HepG2 (cell line): Measurements from ENCODE around the gene ABHD12. TPM values are rescaled to one million over a fixed set of nuclear protein-coding genes. Genes with fewer than 3 reads are reported as not detected.

Source experiments
- CBX5 ChIP-seq: sonication (generic); formaldehyde crosslinking; IDR thresholded peaks from 2 replicates; pipeline ENCODE4 v1.4.0; 2020; ENCODE audit warnings: missing genetic modification reagents, borderline replicate concordance
- ETV5 ChIP-seq: IDR thresholded peaks from 2 replicates; pipeline ENCODE4 v1.6.1; 2018; ENCODE audit warnings: missing biosample characterization, missing genetic modification reagents, inconsistent platforms, borderline replicate concordance
- FIP1L1 ChIP-seq: fragments of 200-400 bp; formaldehyde crosslinking; IDR thresholded peaks from 2 replicates; pipeline ENCODE4 v1.6.1; 2018; ENCODE audit warnings: low read depth, mild to moderate bottlenecking, low read length, moderate library complexity, borderline replicate concordance; ENCODE audit not compliant: insufficient read depth
- GABPB1 ChIP-seq: IDR thresholded peaks from 2 replicates; pipeline ENCODE4 v1.6.1; 2016; ENCODE audit warnings: mild to moderate bottlenecking, missing genetic modification reagents, moderate library complexity, missing compliant biosample characterization
- HNF4A ChIP-seq: sonication (generic); formaldehyde crosslinking; IDR thresholded peaks from 2 replicates; pipeline ENCODE4 v1.4.0; 2020; ENCODE audit warnings: missing genetic modification reagents
- HNRNPLL ChIP-seq: fragments of 200-400 bp; formaldehyde crosslinking; IDR thresholded peaks from 2 replicates; pipeline ENCODE4 v1.6.1; 2017; ENCODE audit warnings: mild to moderate bottlenecking, low read depth, low read length; ENCODE audit not compliant: poor library complexity, severe bottlenecking
- MAZ ChIP-seq, 2 experiments: sonication (generic) in 1 of 2; formaldehyde crosslinking in 1 of 2; IDR thresholded peaks; 2 replicates each; pipeline versions ENCODE4 v1.5.0 to v1.6.1; 2012 to 2020; ENCODE audit warnings: low read depth in 2 of 2, mild to moderate bottlenecking in 2 of 2, borderline replicate concordance in 1 of 2, improper control_type of control experiment in 1 of 2, low read length in 1 of 2, missing genetic modification reagents in 1 of 2, moderate library complexity in 1 of 2
- MEIS2 ChIP-seq: sonication (generic); formaldehyde crosslinking; IDR thresholded peaks from 2 replicates; pipeline ENCODE4 v1.9.0; 2021; ENCODE audit warnings: mild to moderate bottlenecking, missing genetic modification reagents
- TOPORS ChIP-seq: sonication (generic); formaldehyde crosslinking; IDR thresholded peaks from 2 replicates; pipeline ENCODE4 v1.8.0; 2023; ENCODE audit warnings: mild to moderate bottlenecking, missing genetic modification reagents
- ZBTB38 ChIP-seq: sonication (generic); formaldehyde crosslinking; IDR thresholded peaks from 2 replicates; pipeline ENCODE4 v1.5.1; 2020; ENCODE audit warnings: mild to moderate bottlenecking, missing genetic modification reagents
- ZEB1 ChIP-seq: IDR thresholded peaks from 2 replicates; pipeline ENCODE4 v1.6.1; 2012; ENCODE audit warnings: mild to moderate bottlenecking, low read depth, inconsistent platforms; ENCODE audit not compliant: insufficient replicate concordance
- ZFP1 ChIP-seq: IDR thresholded peaks from 2 replicates; pipeline ENCODE4 v1.6.1; 2016
- ZNF333 ChIP-seq: sonication (generic); formaldehyde crosslinking; IDR thresholded peaks from 2 replicates; pipeline ENCODE4 v1.4.0; 2020; ENCODE audit warnings: mild to moderate bottlenecking, missing genetic modification reagents, borderline replicate concordance
- ZNF34 ChIP-seq: sonication (generic); formaldehyde crosslinking; IDR thresholded peaks from 2 replicates; pipeline ENCODE4 v1.4.0; 2020; ENCODE audit warnings: mild to moderate bottlenecking, missing genetic modification reagents, borderline replicate concordance
- ZNF547 ChIP-seq: sonication (generic); formaldehyde crosslinking; IDR thresholded peaks from 2 replicates; pipeline ENCODE4 v1.5.1; 2020; ENCODE audit warnings: mild to moderate bottlenecking, missing genetic modification reagents
- ZNF598 ChIP-seq: sonication (generic); formaldehyde crosslinking; IDR thresholded peaks from 2 replicates; pipeline ENCODE4 v1.5.1; 2020; ENCODE audit warnings: mild to moderate bottlenecking, missing genetic modification reagents, borderline replicate concordance
- ZNF678 ChIP-seq: sonication (generic); formaldehyde crosslinking; IDR thresholded peaks from 2 replicates; pipeline ENCODE4 v1.4.0; 2020; ENCODE audit warnings: mild to moderate bottlenecking, missing genetic modification reagents
- ZNF749 ChIP-seq: sonication (generic); formaldehyde crosslinking; IDR thresholded peaks from 2 replicates; pipeline ENCODE4 v1.8.0; 2022; ENCODE audit warnings: mild to moderate bottlenecking, missing genetic modification reagents, moderate library complexity, borderline replicate concordance
- polyA plus RNA-seq, 8 experiments: library from polyadenylated mRNA; depleted of rRNA in 3 of 8; stranded (reverse) in 7 of 8; unstranded in 1 of 8; fragments of >200 nt; fragmentation: Illumina TruSeq in 4 of 8; extraction: Trizol in 4 of 8; gene quantifications; 2 replicates each; pipeline versions ENCODE4 v1.2.1 to v1.2.3, GENCODE V29; 2011 to 2016; ENCODE audit warnings: low read depth in 4 of 8, missing spikeins in 1 of 8, mixed read lengths in 1 of 8; ENCODE audit not compliant: insufficient read depth in 1 of 8
- total RNA-seq, 5 experiments: library from RNA; depleted of rRNA; stranded (reverse); fragments of >200 nt; fragmentation: Illumina TruSeq; extraction: Trizol; gene quantifications; 2 replicates each; pipeline ENCODE4 v1.2.3, GENCODE V29; 2016; ENCODE audit warnings: low read depth in 1 of 5
- TF ChIP-seq, protein P1 (sequence below): sonication (generic); formaldehyde crosslinking; IDR thresholded peaks from 2 replicates; pipeline ENCODE4 v1.4.0; 2020; ENCODE audit warnings: missing genetic modification reagents, borderline replicate concordance
- TF ChIP-seq, protein P2 (sequence below): sonication (generic); formaldehyde crosslinking; IDR thresholded peaks from 2 replicates; pipeline ENCODE4 v1.8.1; 2023; ENCODE audit warnings: mild to moderate bottlenecking, missing genetic modification reagents, borderline replicate concordance
- TF ChIP-seq, protein P3 (sequence below): sonication (generic); formaldehyde crosslinking; IDR thresholded peaks from 2 replicates; pipeline ENCODE4 v1.4.0; 2020; ENCODE audit warnings: mild to moderate bottlenecking, missing genetic modification reagents
- TF ChIP-seq, protein P4 (sequence below): sonication (generic); formaldehyde crosslinking; IDR thresholded peaks from 2 replicates; pipeline ENCODE4 v1.8.1; 2023; ENCODE audit warnings: missing genetic modification reagents, mild to moderate bottlenecking, borderline replicate concordance

ABHD12 gene
- total and polyA plus RNA-seq, 2 of the 13 experiments (the other 11 are each of a cell fraction or from before 2014, with no cell fraction given) = 23.5 to 72.1 TPM

DNA sequence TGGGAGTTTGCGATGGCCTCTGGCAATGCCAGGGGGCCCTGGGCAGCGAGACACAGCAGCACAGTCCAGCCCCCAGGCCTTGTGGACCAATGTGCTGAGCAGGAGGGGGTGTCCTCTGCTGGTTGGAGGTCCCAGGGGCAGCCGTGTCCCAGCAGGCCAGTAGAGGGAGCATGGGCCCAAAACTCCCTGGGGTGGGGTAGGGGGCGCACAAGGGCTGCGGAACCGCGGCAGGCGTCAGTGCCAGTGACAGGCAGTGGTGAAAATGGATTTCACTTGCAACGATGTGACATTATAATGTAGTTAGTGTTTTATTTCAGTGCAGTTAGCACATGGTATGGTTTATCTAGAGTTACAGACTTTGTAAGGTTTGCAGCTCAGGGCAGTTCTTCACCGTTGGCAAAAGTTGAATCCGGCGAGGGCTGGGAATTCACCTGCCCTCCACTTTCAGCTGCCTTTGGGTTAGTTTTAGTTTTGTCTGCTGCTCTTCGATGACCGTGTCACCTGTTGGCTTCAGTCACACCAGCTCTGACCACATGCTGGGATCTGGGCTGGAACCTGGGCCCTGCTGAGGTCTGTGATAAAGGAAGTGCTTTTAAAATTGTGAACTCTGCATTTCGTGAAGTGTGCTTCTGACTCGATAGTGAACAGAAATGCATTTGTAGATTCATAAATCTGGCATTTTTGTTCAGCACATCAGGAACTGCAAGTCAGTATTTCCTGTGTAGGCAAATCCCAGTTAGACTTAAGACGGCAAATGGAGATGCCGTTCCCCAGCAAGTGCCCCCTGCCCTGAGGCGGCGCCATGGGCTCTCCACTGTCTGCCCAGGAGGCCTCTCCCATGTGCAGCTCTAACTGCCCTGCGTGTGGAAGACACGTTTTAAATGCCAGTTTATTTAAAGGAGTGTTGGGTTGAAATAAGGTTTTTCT is 95.9 kb downstream of the ABHD12 start (continued):
- TF ChIP-seq, protein P1, sequence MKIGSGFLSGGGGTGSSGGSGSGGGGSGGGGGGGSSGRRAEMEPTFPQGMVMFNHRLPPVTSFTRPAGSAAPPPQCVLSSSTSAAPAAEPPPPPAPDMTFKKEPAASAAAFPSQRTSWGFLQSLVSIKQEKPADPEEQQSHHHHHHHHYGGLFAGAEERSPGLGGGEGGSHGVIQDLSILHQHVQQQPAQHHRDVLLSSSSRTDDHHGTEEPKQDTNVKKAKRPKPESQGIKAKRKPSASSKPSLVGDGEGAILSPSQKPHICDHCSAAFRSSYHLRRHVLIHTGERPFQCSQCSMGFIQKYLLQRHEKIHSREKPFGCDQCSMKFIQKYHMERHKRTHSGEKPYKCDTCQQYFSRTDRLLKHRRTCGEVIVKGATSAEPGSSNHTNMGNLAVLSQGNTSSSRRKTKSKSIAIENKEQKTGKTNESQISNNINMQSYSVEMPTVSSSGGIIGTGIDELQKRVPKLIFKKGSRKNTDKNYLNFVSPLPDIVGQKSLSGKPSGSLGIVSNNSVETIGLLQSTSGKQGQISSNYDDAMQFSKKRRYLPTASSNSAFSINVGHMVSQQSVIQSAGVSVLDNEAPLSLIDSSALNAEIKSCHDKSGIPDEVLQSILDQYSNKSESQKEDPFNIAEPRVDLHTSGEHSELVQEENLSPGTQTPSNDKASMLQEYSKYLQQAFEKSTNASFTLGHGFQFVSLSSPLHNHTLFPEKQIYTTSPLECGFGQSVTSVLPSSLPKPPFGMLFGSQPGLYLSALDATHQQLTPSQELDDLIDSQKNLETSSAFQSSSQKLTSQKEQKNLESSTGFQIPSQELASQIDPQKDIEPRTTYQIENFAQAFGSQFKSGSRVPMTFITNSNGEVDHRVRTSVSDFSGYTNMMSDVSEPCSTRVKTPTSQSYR = peak; percentile 58; the same call in 1 of the 2 replicates
- TF ChIP-seq TOPORS (no peak), ZNF547 (CRISPR knock-in tag) (peak; percentile 73; the same call in 1 of the 2 replicates), FIP1L1 (0 out of 2 replicates have a peak, but pooled peaks have one; percentile 72), ZNF34 (CRISPR knock-in tag) (0 out of 2 replicates have a peak, but pooled peaks have one; percentile 31), ZBTB38 (CRISPR knock-in tag) (peak; percentile 95), CBX5 (CRISPR knock-in tag) (peak; percentile 79; the same call in 1 of the 2 replicates), ZNF678 (no peak), MAZ (IDR thresholded peaks at IDR 0.05; ENCODE audit: borderline replicate concordance, low read depth, low read length) (peak; percentile 90; the same call in 1 of the 2 replicates), MAZ (CRISPR knock-in tag; IDR thresholded peaks at IDR 0.05; ENCODE audit: low read depth) (peak; percentile 74; the same call in 1 of the 2 replicates), ZNF333 (CRISPR knock-in tag) (0 out of 2 replicates have a peak, but pooled peaks have one; percentile 43), ZNF749 (CRISPR knock-in tag) (0 out of 2 replicates have a peak, but pooled peaks have one; percentile 27), GABPB1 (CRISPR knock-in tag) (peak; percentile 63), HNRNPLL (peak; percentile 75), ZNF598 (CRISPR knock-in tag) (0 out of 2 replicates have a peak, but pooled peaks have one; percentile 48), ZEB1 (no peak), HNF4A (CRISPR knock-in tag) (no peak), ZFP1 (CRISPR knock-in tag) (0 out of 2 replicates have a peak, but pooled peaks have one; percentile 25), ETV5 (CRISPR knock-in tag) (peak; percentile 59; the same call in 1 of the 2 replicates), MEIS2 (CRISPR knock-in tag) (peak; percentile 71; the same call in 1 of the 2 replicates)
- TF ChIP-seq, protein P2, sequence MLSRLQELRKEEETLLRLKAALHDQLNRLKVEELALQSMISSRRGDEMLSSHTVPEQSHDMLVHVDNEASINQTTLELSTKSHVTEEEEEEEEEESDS (CRISPR knock-in tag) = no peak
- TF ChIP-seq, protein P3, sequence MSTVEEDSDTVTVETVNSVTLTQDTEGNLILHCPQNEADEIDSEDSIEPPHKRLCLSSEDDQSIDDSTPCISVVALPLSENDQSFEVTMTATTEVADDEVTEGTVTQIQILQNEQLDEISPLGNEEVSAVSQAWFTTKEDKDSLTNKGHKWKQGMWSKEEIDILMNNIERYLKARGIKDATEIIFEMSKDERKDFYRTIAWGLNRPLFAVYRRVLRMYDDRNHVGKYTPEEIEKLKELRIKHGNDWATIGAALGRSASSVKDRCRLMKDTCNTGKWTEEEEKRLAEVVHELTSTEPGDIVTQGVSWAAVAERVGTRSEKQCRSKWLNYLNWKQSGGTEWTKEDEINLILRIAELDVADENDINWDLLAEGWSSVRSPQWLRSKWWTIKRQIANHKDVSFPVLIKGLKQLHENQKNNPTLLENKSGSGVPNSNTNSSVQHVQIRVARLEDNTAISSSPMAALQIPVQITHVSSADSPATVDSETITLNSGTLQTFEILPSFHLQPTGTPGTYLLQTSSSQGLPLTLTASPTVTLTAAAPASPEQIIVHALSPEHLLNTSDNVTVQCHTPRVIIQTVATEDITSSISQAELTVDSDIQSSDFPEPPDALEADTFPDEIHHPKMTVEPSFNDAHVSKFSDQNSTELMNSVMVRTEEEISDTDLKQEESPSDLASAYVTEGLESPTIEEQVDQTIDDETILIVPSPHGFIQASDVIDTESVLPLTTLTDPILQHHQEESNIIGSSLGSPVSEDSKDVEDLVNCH = no peak
- TF ChIP-seq, protein P4, sequence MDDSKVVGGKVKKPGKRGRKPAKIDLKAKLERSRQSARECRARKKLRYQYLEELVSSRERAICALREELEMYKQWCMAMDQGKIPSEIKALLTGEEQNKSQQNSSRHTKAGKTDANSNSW (CRISPR knock-in tag) = 0 out of 2 replicates have a peak, but pooled peaks have one; percentile 30
